DOHH2 (cell line): ENCODE measurements around the gene SLC18B1.

Experiments
- H3F3A ChIP-seq: fragments of 200-600 bp; sonication (generic), shearing (Covaris generic); 2 replicates; pipeline ENCODE4 v1.6.0; 2016; ENCODE audit warnings: antibody characterized with exemption, mild to moderate bottlenecking; ENCODE audit not compliant: control insufficient read depth, insufficient read depth
- H3K27ac ChIP-seq: fragments of 200-600 bp; sonication (generic); 2 replicates; pipeline ENCODE4 v1.5.1; 2014; ENCODE audit warnings: low read depth, mild to moderate bottlenecking, low read length, moderate library complexity
- H3K27me3 ChIP-seq: fragments of 200-600 bp; sonication (generic); 2 replicates; pipeline ENCODE4 v1.6.1; 2014; ENCODE audit warnings: mild to moderate bottlenecking, low read length, mixed read lengths; ENCODE audit not compliant: control insufficient read depth
- H3K36me3 ChIP-seq: fragments of 200-600 bp; sonication (generic); 2 replicates; pipeline ENCODE4 v1.6.1; 2014; ENCODE audit warnings: mild to moderate bottlenecking, low read length, moderate library complexity, mixed read lengths; ENCODE audit not compliant: control insufficient read depth
- H3K4me1 ChIP-seq: fragments of 200-600 bp; sonication (generic); 2 replicates; pipeline ENCODE4 v1.6.1; 2014; ENCODE audit warnings: mild to moderate bottlenecking, low read length, mixed read lengths; ENCODE audit not compliant: control insufficient read depth
- H3K4me2 ChIP-seq: fragments of 200-600 bp; sonication (generic); 2 replicates; pipeline ENCODE4 v1.6.0; 2014; ENCODE audit warnings: mild to moderate bottlenecking, low read length, moderate library complexity
- H3K4me3 ChIP-seq: fragments of 200-600 bp; sonication (generic); 2 replicates; pipeline ENCODE4 v1.5.1; 2014; ENCODE audit warnings: mild to moderate bottlenecking, low read length, mixed read lengths
- H3K79me2 ChIP-seq: fragments of 200-600 bp; sonication (generic); 2 replicates; pipeline ENCODE4 v1.6.1; 2014; ENCODE audit warnings: mild to moderate bottlenecking, low read length, mixed read lengths; ENCODE audit not compliant: control insufficient read depth
- H3K9me2 ChIP-seq: fragments of 200-600 bp; sonication (generic); replicated peaks from 2 replicates; pipeline ENCODE4 v1.6.1; 2014; ENCODE audit warnings: mild to moderate bottlenecking, low read length, mixed read lengths; ENCODE audit not compliant: control insufficient read depth
- H3K9me3 ChIP-seq: fragments of 200-600 bp; sonication (generic); 2 replicates; pipeline ENCODE4 v1.6.1; 2014; ENCODE audit warnings: antibody characterized with exemption, low read length, mixed read lengths; ENCODE audit not compliant: control insufficient read depth, insufficient read depth
- H4K20me1 ChIP-seq: fragments of 200-600 bp; sonication (generic); 2 replicates; pipeline ENCODE4 v1.6.0; 2014; ENCODE audit warnings: low read depth, mild to moderate bottlenecking, antibody characterized with exemption, low read length, moderate library complexity; ENCODE audit not compliant: control insufficient read depth, insufficient read depth
- CTCF ChIP-seq: fragments of 200-600 bp; sonication (generic); IDR thresholded peaks from one replicate; pipeline ENCODE4 v1.5.1; 2014; ENCODE audit warnings: antibody characterized with exemption, mild to moderate bottlenecking, low read depth, low read length; ENCODE audit not compliant: poor library complexity, severe bottlenecking
- EZH2phosphoT487 ChIP-seq: fragments of 200-600 bp; sonication (generic); IDR thresholded peaks from 2 replicates; pipeline ENCODE4 v1.6.1; 2017; ENCODE audit warnings: borderline replicate concordance, mild to moderate bottlenecking, antibody characterized with exemption, low read length, moderate library complexity, mixed read lengths

The SLC18B1 gene

GRCh38 chr6:132733814-132734213 lies 64.6 kb downstream of the SLC18B1 start:
- no peak overlapping the region for H3K4me2 ChIP-seq
- H3K4me1 ChIP-seq, result peaks cover 6% of the 10 kb centered on the region
- no peaks in the 10 kb centered on the region for H3K9me3 ChIP-seq
- H3K79me2 ChIP-seq, result no peaks in the 10 kb centered on the region
- no peak overlapping the region for H3K27ac ChIP-seq
- H3K36me3 ChIP-seq, result no peaks in the 10 kb centered on the region
- H3K9me2 ChIP-seq, result no peaks in the 10 kb centered on the region
- no peaks in the 10 kb centered on the region for H3F3A ChIP-seq
- H4K20me1 ChIP-seq, result no peaks in the 10 kb centered on the region
- H3K4me3 ChIP-seq, result no peak overlapping the region
- H3K27me3 ChIP-seq, result no peaks in the 10 kb centered on the region
- TF ChIP-seq CTCF (no peak), EZH2phosphoT487 (no peak)

GRCh38 chr6:132733283-132733682 lies 65.2 kb downstream of the SLC18B1 start:
- Histone ChIP-seq H3K4me3 (no peak overlapping the region), H3K36me3 (no peaks in the 10 kb centered on the region), H3K9me2 (no peaks in the 10 kb centered on the region), H3K4me1 (peaks cover 6% of the 10 kb centered on the region), H3K9me3 (no peaks in the 10 kb centered on the region), H3K4me2 (no peak overlapping the region), H3K27ac (no peak overlapping the region), H4K20me1 (no peaks in the 10 kb centered on the region), H3K79me2 (no peaks in the 10 kb centered on the region), H3F3A (no peaks in the 10 kb centered on the region), H3K27me3 (no peaks in the 10 kb centered on the region)
- no peak for TF ChIP-seq EZH2phosphoT487
- TF ChIP-seq CTCF, result no peak

GRCh38 chr6:132731086-132731485 lies 67.4 kb downstream of the SLC18B1 start:
- Histone ChIP-seq H3K4me3 (no peak overlapping the region), H3K36me3 (no peaks in the 10 kb centered on the region), H3K4me2 (no peak overlapping the region), H3F3A (no peaks in the 10 kb centered on the region), H4K20me1 (no peaks in the 10 kb centered on the region), H3K9me2 (no peaks in the 10 kb centered on the region), H3K4me1 (peaks cover 7% of the 10 kb centered on the region), H3K9me3 (no peaks in the 10 kb centered on the region), H3K27me3 (no peaks in the 10 kb centered on the region), H3K79me2 (no peaks in the 10 kb centered on the region), H3K27ac (no peak overlapping the region)
- no peak for TF ChIP-seq EZH2phosphoT487
- TF ChIP-seq CTCF, result no peak

GRCh38 chr6:132730560-132730959 lies 67.9 kb downstream of the SLC18B1 start:
- no peak overlapping the region for H3K4me3 ChIP-seq
- no peaks in the 10 kb centered on the region for H3K36me3 ChIP-seq
- TF ChIP-seq CTCF, result no peak
- no peak for TF ChIP-seq EZH2phosphoT487
- H3K9me2 ChIP-seq, result no peaks in the 10 kb centered on the region
- H3K79me2 ChIP-seq, result no peaks in the 10 kb centered on the region
- no peak overlapping the region for H3K27ac ChIP-seq
- no peaks in the 10 kb centered on the region for H4K20me1 ChIP-seq
- H3K4me2 ChIP-seq, result no peak overlapping the region
- H3K4me1 ChIP-seq, result peaks cover 12% of the 10 kb centered on the region
- no peaks in the 10 kb centered on the region for H3K27me3 ChIP-seq
- H3K9me3 ChIP-seq, result no peaks in the 10 kb centered on the region
- H3F3A ChIP-seq, result no peaks in the 10 kb centered on the region
